ENCODE data around the gene WDR17. TPM values are rescaled to one million over a fixed set of nuclear protein-coding genes. Genes with fewer than 3 reads are reported as not detected.

Gene WDR17
- total RNA-seq, 1 experiment from 2014 or later = 4.4 TPM

- H3K4me1 Mint-ChIP-seq = no peaks in the 10 kb centered on the region
- 0 out of 2 replicates have a peak, but pooled peaks cover 1% of the 10 kb centered on the region for H3K36me3 Mint-ChIP-seq
- H3K4me3 Mint-ChIP-seq = no peak overlapping the region
- ATAC-seq (no peak), DNase-seq (ENCODE audit: low spot score) (no peak)
- H3K27me3 Mint-ChIP-seq (ENCODE audit: low read depth) = no peaks in the 10 kb centered on the region
- CTCF ChIA-PET = no interaction called here
- TF ChIP-seq MAX (CRISPR knock-in tag; IDR thresholded peaks at IDR 0.05) (no peak), ZMAT4 (CRISPR knock-in tag; IDR thresholded peaks at IDR 0.05) (no peak), NR3C1 (CRISPR knock-in tag; conservative IDR thresholded peaks at IDR 0.05; ENCODE audit: low read depth) (no peak), PRDM15 (CRISPR knock-in tag; IDR thresholded peaks at IDR 0.05) (no peak), HMGA2 (CRISPR knock-in tag; IDR thresholded peaks at IDR 0.05) (no peak)
- peaks cover 3% of the 10 kb centered on the region for H3K9me3 Mint-ChIP-seq
- H3K27ac Mint-ChIP-seq = no peak overlapping the region
- POLR2A ChIA-PET = interaction anchor here (0.6 to 0.8 kb wide), 3 partner anchors 38 to 123 kb away, joined by 3 read pairs; no protein-coding TSS in a partner anchor
These were observed 151.9 kb downstream of the WDR17 start for GRCh38 chr4:176217510-176217909.

- H3K4me3 Mint-ChIP-seq = no peak overlapping the region
- no peak for ATAC-seq
- H3K27me3 Mint-ChIP-seq (ENCODE audit: low read depth) = no peaks in the 10 kb centered on the region
- H3K9me3 Mint-ChIP-seq = no peaks in the 10 kb centered on the region
- DNase-seq (ENCODE audit: low spot score) = no peak
- H3K27ac Mint-ChIP-seq = no peak overlapping the region
- TF ChIP-seq NR1H2 (CRISPR knock-in tag; IDR thresholded peaks at IDR 0.05) (no peak), MXD4 (CRISPR knock-in tag; IDR thresholded peaks at IDR 0.05; ENCODE audit: borderline replicate concordance) (no peak), PRDM15 (CRISPR knock-in tag; IDR thresholded peaks at IDR 0.05) (no peak), NFYB (CRISPR knock-in tag; conservative IDR thresholded peaks at IDR 0.05; ENCODE audit: low read depth) (no peak), E2F1 (CRISPR knock-in tag; IDR thresholded peaks at IDR 0.05) (no peak), TEAD1 (CRISPR knock-in tag; IDR thresholded peaks at IDR 0.05) (no peak), USF1 (CRISPR knock-in tag; IDR thresholded peaks at IDR 0.05) (no peak), NR3C1 (CRISPR knock-in tag; conservative IDR thresholded peaks at IDR 0.05; ENCODE audit: low read depth) (no peak)
- POLR2A ChIA-PET = no interaction called here
- CTCF ChIA-PET = no interaction called here
- no peaks in the 10 kb centered on the region for H3K36me3 Mint-ChIP-seq
- no peaks in the 10 kb centered on the region for H3K4me1 Mint-ChIP-seq
These were observed 156.5 kb downstream of the WDR17 start for GRCh38 chr4:176222149-176222548.

- Mint-ChIP-seq H3K4me1 (no peaks in the 10 kb centered on the region), H3K4me3 (no peak overlapping the region), H3K9me3 (no peaks in the 10 kb centered on the region), H3K27me3 (ENCODE audit: low read depth) (no peaks in the 10 kb centered on the region), H3K27ac (no peak overlapping the region), H3K36me3 (no peaks in the 10 kb centered on the region)
- ATAC-seq (no peak), DNase-seq (ENCODE audit: low spot score) (no peak)
- CTCF ChIA-PET = no interaction called here
- POLR2A ChIA-PET = no interaction called here
- TF ChIP-seq NR2C2 (CRISPR knock-in tag; IDR thresholded peaks at IDR 0.05) (no peak), ZSCAN18 (CRISPR knock-in tag; IDR thresholded peaks at IDR 0.05) (no peak), USF2 (CRISPR knock-in tag; IDR thresholded peaks at IDR 0.05) (no peak), IRF1 (CRISPR knock-in tag; IDR thresholded peaks at IDR 0.05) (no peak), FOXP1 (CRISPR knock-in tag; IDR thresholded peaks at IDR 0.05; ENCODE audit: borderline replicate concordance) (no peak), ZNF416 (CRISPR knock-in tag; IDR thresholded peaks at IDR 0.05) (no peak), SP1 (CRISPR knock-in tag; conservative IDR thresholded peaks at IDR 0.05) (no peak), NFE2L1 (CRISPR knock-in tag; IDR thresholded peaks at IDR 0.05) (no peak)
These were observed 157.9 kb downstream of the WDR17 start for GRCh38 chr4:176223561-176223960.
